GM12892 (cell line): Measurements from ENCODE around the gene NDFIP2.

Experiments used
- POLR2A ChIP-seq: IDR thresholded peaks from 2 replicates; pipeline ENCODE4 v1.6.1; 2011; ENCODE audit warnings: low read depth, low read length, control low read depth
- POLR2AphosphoS5 ChIP-seq: IDR thresholded peaks from 2 replicates; pipeline ENCODE4 v1.6.1; 2011; ENCODE audit warnings: low read depth, low read length, control low read depth

DNA sequence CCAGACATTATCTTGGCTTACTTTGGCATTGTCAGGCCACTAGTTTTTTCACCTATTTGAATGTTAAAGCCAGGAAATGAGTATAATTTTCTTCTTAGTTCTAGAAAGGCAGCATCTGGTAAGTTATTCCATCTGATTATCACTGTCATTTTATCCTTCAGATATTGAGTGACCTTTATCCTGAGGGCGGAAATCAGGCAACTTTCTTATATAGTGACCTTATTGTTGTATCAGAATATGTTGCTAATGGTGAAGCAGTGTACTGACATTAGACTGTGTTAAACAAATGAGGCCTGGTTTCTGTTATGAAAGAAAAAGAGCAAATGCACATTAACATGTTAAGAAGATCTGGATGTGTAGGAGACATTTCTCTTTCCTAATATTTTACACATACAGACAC is 5.4 kb upstream of the NDFIP2 start:
- TF ChIP-seq POLR2AphosphoS5 (no peak), POLR2A (no peak)
